HG03196 (cell line): ENCODE data around the gene CTAG1A.
"Not testable (repeated sequence)": the region's sequence is repeated elsewhere in the genome, so short reads cannot be mapped to it uniquely, and the experiment has no call there.

Experiments used
- ATAC-seq: cut with Tn5 transposase; IDR thresholded peaks from one replicate; pipeline ENCODE4 v1.9.1; 2021; ENCODE audit not compliant: unreplicated experiment

Gene CTAG1A

GRCh38 chrX:154584585-154585183 is at the start of gene CTAG1A:
Gene CTAG1A, plus strand, starts transcription at chrX:154585133. Its CDS starts 74 bp downstream, at chrX:154585207.
- ATAC-seq = not testable (repeated sequence)

GRCh38 chrX:154535892-154536291 is 49.0 kb upstream of the CTAG1A start:
- ATAC-seq = no peak

- ATAC-seq = no peak
Observed at GRCh38 chrX:154539077-154539476, 45.9 kb upstream of the CTAG1A start.

- not testable (repeated sequence) for ATAC-seq
Observed at GRCh38 chrX:154540365-154540764, 44.6 kb upstream of the CTAG1A start.

- no peak for ATAC-seq
Observed at GRCh38 chrX:154540897-154541535, 43.9 kb upstream of the CTAG1A start.

GRCh38 chrX:154541589-154541895 is 43.4 kb upstream of the CTAG1A start:
- no peak for ATAC-seq

GRCh38 chrX:154541896-154542722 is 42.8 kb upstream of the CTAG1A start:
- no peak for ATAC-seq

GRCh38 chrX:154542723-154543424 is 42.1 kb upstream of the CTAG1A start:
- ATAC-seq = no peak

- ATAC-seq = no peak
Observed at GRCh38 chrX:154545673-154546274, 39.2 kb upstream of the CTAG1A start.

- ATAC-seq = peak; percentile 49
Observed at GRCh38 chrX:154546354-154547244, 38.3 kb upstream of the CTAG1A start, which contains the start of gene G6PD. Gene G6PD, minus strand, starts transcription at chrX:154546846. Its CDS starts 691 bp downstream, at chrX:154546155.

- peak; percentile 77 for ATAC-seq
Observed at GRCh38 chrX:154547245-154548027, 37.5 kb upstream of the CTAG1A start, which contains the start of gene IKBKG. Gene IKBKG, plus strand, starts transcription at chrX:154547620. Its CDS starts 4,383 bp downstream, at chrX:154552003.

- no peak for ATAC-seq
Observed at GRCh38 chrX:154548028-154548316, 37.0 kb upstream of the CTAG1A start.

GRCh38 chrX:154549766-154550165 is 35.2 kb upstream of the CTAG1A start:
- no peak for ATAC-seq

GRCh38 chrX:154552112-154552806 is 32.7 kb upstream of the CTAG1A start:
- ATAC-seq = not testable (repeated sequence)

- ATAC-seq = not testable (repeated sequence)
Observed at GRCh38 chrX:154558060-154558690, 26.8 kb upstream of the CTAG1A start.

- not testable (repeated sequence) for ATAC-seq
Observed at GRCh38 chrX:154558896-154559295, 26.0 kb upstream of the CTAG1A start.

- not testable (repeated sequence) for ATAC-seq
Observed at GRCh38 chrX:154560326-154560725, 24.6 kb upstream of the CTAG1A start.

GRCh38 chrX:154562295-154562694 is 22.6 kb upstream of the CTAG1A start:
- ATAC-seq = not testable (repeated sequence)
